ENCODE data around the gene PCDHA1.

GRCh38 chr5:140796718-140797095, 10.8 kb downstream of the PCDHA1 start:
- TF ChIP-seq CTCF (IDR thresholded peaks at IDR 0.05), result no peak
- no peak for TF ChIP-seq ZFX (IDR thresholded peaks at IDR 0.05; ENCODE audit: borderline replicate concordance)

Data from 22Rv1 (cell line).